A673 (cell line): ENCODE results near the gene PHAF1. TPM values are rescaled to one million over a fixed set of nuclear protein-coding genes. Genes with fewer than 3 reads are reported as not detected.
A peak's percentile ranks its signal among the peaks of the same experiment; 100 is the strongest.

Experiments
- BruUV-seq: library from RNA; stranded (reverse); fragments of 400-500 nt; replicated peaks from 2 replicates; lab custom pipeline; 2021; lab: Mats Ljungman, UMichigan
- CTCF ChIA-PET: fragments of 300-600 bp; sonication (Branson Sonifier 250); formaldehyde crosslinking; loops from one replicate; lab custom pipeline; 2022; ENCODE audit warnings: antibody characterized with exemption; lab: Charles Lee
- POLR2A ChIA-PET: fragments of 300-600 bp; sonication (Branson Sonifier 250); formaldehyde crosslinking; loops from one replicate; lab custom pipeline; 2022; ENCODE audit warnings: antibody characterized with exemption; ENCODE audit not compliant: low non-redundant PET; lab: Charles Lee
- DNase-seq: peaks from one replicate; pipeline ENCODE4 v3.0.0-alpha.2; 2015; ENCODE audit warnings: low spot score
- H3K27ac ChIP-seq: fragments of 200-600 bp; sonication (generic); 2 replicates; pipeline ENCODE4 v1.5.1; 2016; ENCODE audit warnings: mixed run types, low read depth, mild to moderate bottlenecking, mixed read lengths, antibody characterized with exemption, low read length; ENCODE audit not compliant: poor library complexity, severe bottlenecking
- H3K27me3 ChIP-seq: fragments of 200-600 bp; sonication (generic); replicated peaks from 2 replicates; pipeline ENCODE4 v1.6.1; 2017; ENCODE audit warnings: mixed run types, low read depth, mild to moderate bottlenecking, mixed read lengths, antibody characterized with exemption, low read length; ENCODE audit not compliant: insufficient read depth, poor library complexity
- H3K36me3 ChIP-seq: fragments of 200-600 bp; sonication (generic); 2 replicates; pipeline ENCODE4 v1.6.1; 2016; ENCODE audit warnings: mixed run types, mild to moderate bottlenecking, mixed read lengths, antibody characterized with exemption, low read length; ENCODE audit not compliant: insufficient read depth, poor library complexity, severe bottlenecking
- H3K4me1 ChIP-seq: fragments of 200-600 bp; sonication (generic); 2 replicates; pipeline ENCODE4 v1.6.1; 2017; ENCODE audit warnings: mixed run types, mild to moderate bottlenecking, mixed read lengths, antibody characterized with exemption, low read length; ENCODE audit not compliant: insufficient read depth, poor library complexity, severe bottlenecking
- H3K4me3 ChIP-seq: fragments of 200-600 bp; sonication (generic); 2 replicates; pipeline ENCODE4 v1.5.1; 2016; ENCODE audit warnings: low read depth, mixed run types, mild to moderate bottlenecking, mixed read lengths, low read length; ENCODE audit not compliant: poor library complexity, severe bottlenecking
- H3K9me3 ChIP-seq: fragments of 200-600 bp; sonication (generic); 2 replicates; pipeline ENCODE4 v1.6.1; 2016; ENCODE audit warnings: mixed run types, low read depth, mild to moderate bottlenecking, mixed read lengths, antibody characterized with exemption, low read length; ENCODE audit not compliant: poor library complexity, severe bottlenecking
- CTCF ChIP-seq: fragments of 300-800, 200-600 bp; sonication (generic); conservative IDR thresholded peaks from 2 replicates; pipeline ENCODE4 v1.5.1; 2017; ENCODE audit warnings: low read depth, mild to moderate bottlenecking, antibody characterized with exemption, low read length, moderate library complexity, mixed read lengths
- EZH2 ChIP-seq: fragments of 200-600 bp; sonication (generic); IDR thresholded peaks from 2 replicates; pipeline ENCODE4 v1.6.1; 2017; ENCODE audit warnings: borderline replicate concordance, low read depth, mild to moderate bottlenecking, mixed read lengths, antibody characterized with exemption, low read length; ENCODE audit not compliant: poor library complexity, severe bottlenecking
- intact Hi-C: fragments of 100-400 bp; cut with micrococcal nuclease; formaldehyde crosslinking; loops from one replicate; pipeline ENCODE4 v1.10.0; 2022; ENCODE audit not compliant: unreplicated experiment
- total RNA-seq: library from RNA; stranded (reverse); gene quantifications from 2 replicates; pipeline ENCODE4 v1.2.3, GENCODE V29; 2021

Gene PHAF1
- total RNA-seq, 1 experiment from 2014 or later: 23.2 TPM

GRCh38 chr16:67185651-67186134, 76.0 kb downstream of the PHAF1 start:
- no peak overlapping the region for H3K4me3 ChIP-seq
- no TSS peak for BruUV-seq
- H3K4me1 ChIP-seq: peaks cover 14% of the 10 kb centered on the region
- H3K27ac ChIP-seq: no peak overlapping the region
- DNase-seq: no peak
- H3K27me3 ChIP-seq: no peaks in the 10 kb centered on the region
- TF ChIP-seq EZH2: no peak
- TF ChIP-seq CTCF: peak; percentile 5; the same call in 1 of the 2 replicates
- CTCF ChIA-PET: interaction anchor here (1.1 to 1.5 kb wide), 4 partner anchors 9 to 168 kb away, joined by 3 to 8 read pairs (median 6); partner anchors contain the start of gene NOL3
- POLR2A ChIA-PET: no interaction called here
- intact Hi-C loops: loop anchor here (1.0 kb wide), 1 partner anchor 208 kb away; no protein-coding TSS in a partner anchor
- H3K9me3 ChIP-seq: no peaks in the 10 kb centered on the region
- no peaks in the 10 kb centered on the region for H3K36me3 ChIP-seq

DNA sequence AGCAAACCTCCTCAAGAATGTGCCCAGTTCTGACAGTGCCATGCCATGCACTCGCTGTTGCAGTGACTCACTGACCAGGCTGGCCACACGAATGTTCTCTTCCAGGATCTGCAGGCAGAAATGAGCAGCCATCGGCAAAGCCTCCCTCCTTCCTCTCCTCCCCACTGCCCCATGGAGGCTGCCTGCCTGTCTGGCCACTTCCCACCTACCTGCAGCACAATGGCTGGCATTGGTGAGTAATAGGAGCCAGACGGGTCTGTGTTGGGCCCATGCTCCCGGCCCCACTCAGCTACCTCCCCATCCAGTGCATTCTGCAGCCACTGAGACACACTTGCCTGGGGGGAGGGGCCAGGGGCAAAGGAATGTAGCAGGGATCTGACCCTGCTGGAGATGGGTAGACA, 76.8 kb downstream of the PHAF1 start:
- no peak overlapping the region for H3K4me3 ChIP-seq
- DNase-seq: no peak
- CTCF ChIA-PET: interaction anchor here (0.6 kb wide), 1 partner anchor 443 kb away, joined by 5 read pairs; no protein-coding TSS in a partner anchor
- H3K27ac ChIP-seq: no peak overlapping the region
- no TSS peak for BruUV-seq
- intact Hi-C loops: no loop called here
- H3K36me3 ChIP-seq: no peaks in the 10 kb centered on the region
- H3K27me3 ChIP-seq: no peaks in the 10 kb centered on the region
- TF ChIP-seq CTCF (no peak), EZH2 (no peak)
- POLR2A ChIA-PET: no interaction called here
- H3K4me1 ChIP-seq: peaks cover 16% of the 10 kb centered on the region
- H3K9me3 ChIP-seq: no peaks in the 10 kb centered on the region

DNA sequence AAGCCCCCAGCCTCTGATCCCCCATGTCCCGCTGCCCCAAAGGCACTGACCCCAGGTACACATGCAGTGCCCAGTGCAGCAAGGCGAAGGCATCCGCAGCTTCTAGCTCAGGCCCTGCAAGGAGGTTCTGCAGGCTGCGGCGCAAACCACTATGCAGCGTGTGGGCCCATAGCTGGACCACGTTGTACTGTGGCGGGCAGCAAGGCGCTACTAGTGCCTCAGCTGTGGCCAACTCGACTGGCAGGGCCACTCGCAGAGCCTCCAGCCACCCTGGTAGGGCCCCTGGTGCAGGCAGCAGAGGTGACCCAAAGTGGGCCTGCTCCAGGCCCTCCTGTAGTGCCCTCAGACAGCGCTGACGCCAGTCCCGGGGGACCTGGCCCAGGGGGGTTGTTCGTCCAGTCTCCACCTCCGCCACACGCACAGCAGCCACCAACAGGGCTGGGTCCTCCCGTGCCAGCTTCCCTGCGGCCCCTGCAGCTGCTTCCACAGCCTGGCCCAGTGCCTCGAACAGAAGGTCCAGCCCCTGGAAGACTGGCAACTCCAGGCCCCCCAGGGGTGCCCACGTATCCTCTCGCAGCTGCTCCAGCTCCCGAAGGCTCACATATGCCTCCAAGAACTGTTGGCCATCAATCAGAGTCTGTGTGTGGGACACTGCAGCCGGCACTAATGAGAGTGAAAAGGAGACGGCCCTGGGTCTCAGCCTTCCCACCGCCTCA, 77.6 kb downstream of the PHAF1 start:
- Histone ChIP-seq H3K27me3 (no peaks in the 10 kb centered on the region), H3K36me3 (no peaks in the 10 kb centered on the region), H3K27ac (no peak overlapping the region), H3K4me3 (no peak overlapping the region), H3K4me1 (peaks cover 19% of the 10 kb centered on the region), H3K9me3 (no peaks in the 10 kb centered on the region)
- CTCF ChIA-PET: no interaction called here
- DNase-seq: no peak
- no peak for TF ChIP-seq EZH2
- TF ChIP-seq CTCF: no peak
- POLR2A ChIA-PET: no interaction called here
- no TSS peak for BruUV-seq
- intact Hi-C loops: no loop called here
